CD4-positive, alpha-beta memory T cell (primary cell): Measurements from ENCODE around the gene ABTB2. TPM values are rescaled to one million over a fixed set of nuclear protein-coding genes. Genes with fewer than 3 reads are reported as not detected.
A peak's percentile ranks its signal among the peaks of the same experiment; 100 is the strongest.

Experiments used
- CTCF ChIA-PET: fragments of 350-600 bp; sonication (Branson Sonifier 250); formaldehyde crosslinking; loops from one replicate; lab custom pipeline; 2021; ENCODE audit warnings: inconsistent platforms; ENCODE audit not compliant: partially characterized antibody; lab: Charles Lee
- POLR2A ChIA-PET: fragments of 350-600 bp; sonication (Branson Sonifier 250); formaldehyde crosslinking; loops from one replicate; lab custom pipeline; 2021; ENCODE audit not compliant: partially characterized antibody; lab: Charles Lee
- DNase-seq, 5 donors: peaks; one replicate each; pipeline versions ENCODE4 v3.0.0 to v3.0.0-alpha.2; 2020 to 2022; ENCODE audit warnings: mixed read lengths in 1 of 5
- H3K27ac ChIP-seq: one replicate; pipeline ENCODE4 v1.7.0; 2013; ENCODE audit warnings: low read depth, low read length
- H3K27me3 ChIP-seq: 2 replicates; pipeline ENCODE4 v1.7.0; 2013; ENCODE audit warnings: mild to moderate bottlenecking, low read length, moderate library complexity; ENCODE audit not compliant: insufficient read depth
- H3K36me3 ChIP-seq: 2 replicates; pipeline ENCODE4 v1.7.0; 2013; ENCODE audit warnings: mild to moderate bottlenecking, low read length, moderate library complexity; ENCODE audit not compliant: insufficient read depth
- H3K4me1 ChIP-seq: 2 replicates; pipeline ENCODE4 v1.7.0; 2013; ENCODE audit warnings: mild to moderate bottlenecking, low read length, moderate library complexity; ENCODE audit not compliant: insufficient read depth
- H3K4me3 ChIP-seq, 2 donors: one replicate each; pipeline ENCODE4 v1.7.0; 2013; ENCODE audit warnings: low read length in 2 of 2, mild to moderate bottlenecking in 1 of 2
- H3K9me3 ChIP-seq, 2 donors: one replicate each; pipeline ENCODE4 v1.7.0; 2013; ENCODE audit warnings: low read length in 2 of 2, control low read depth in 1 of 2; ENCODE audit not compliant: control insufficient read depth in 1 of 2
- H3K27ac Mint-ChIP-seq, 7 donors: one replicate each; pipeline ENCODE4 v1.8.0; 2020 to 2021; ENCODE audit warnings: mixed read lengths in 7 of 7, mild to moderate bottlenecking in 6 of 7, inconsistent platforms in 3 of 7, moderate library complexity in 3 of 7
- H3K27me3 Mint-ChIP-seq, 2 donors: one replicate each; pipeline ENCODE4 v1.8.0; 2020 to 2021; ENCODE audit warnings: mixed read lengths in 2 of 2
- H3K36me3 Mint-ChIP-seq, 2 donors: one replicate each; pipeline ENCODE4 v1.8.0; 2020 to 2021; ENCODE audit warnings: mixed read lengths in 2 of 2, inconsistent platforms in 1 of 2, mild to moderate bottlenecking in 1 of 2
- H3K4me1 Mint-ChIP-seq, 4 donors: one replicate each; pipeline ENCODE4 v1.8.0; 2020 to 2021; ENCODE audit warnings: mixed read lengths in 4 of 4, mild to moderate bottlenecking in 1 of 4
- H3K4me3 Mint-ChIP-seq, 8 donors: one replicate each; pipeline ENCODE4 v1.8.0; 2020 to 2021; ENCODE audit warnings: mixed read lengths in 8 of 8, mild to moderate bottlenecking in 7 of 8, moderate library complexity in 6 of 8, inconsistent platforms in 3 of 8
- H3K9me3 Mint-ChIP-seq, 8 donors: one replicate each; pipeline ENCODE4 v1.8.0; 2020 to 2021; ENCODE audit warnings: mixed read lengths in 8 of 8, mild to moderate bottlenecking in 5 of 8, inconsistent platforms in 3 of 8, moderate library complexity in 1 of 8
- intact Hi-C: fragments of 100-400 bp; cut with micrococcal nuclease; formaldehyde crosslinking; loops from one replicate; pipeline ENCODE4 v1.15.1; 2023
- polyA plus RNA-seq, 2 donors: library from polyadenylated mRNA; unstranded; fragments of 300-500 nt; fragmentation: Illumina TruSeq; gene quantifications; one replicate each; pipeline ENCODE4 v1.2.3, GENCODE V29; 2021
- total RNA-seq, 2 experiments: library from RNA; stranded (reverse); gene quantifications; one replicate each; pipeline ENCODE4 v1.2.3, GENCODE V29; 2021

ABTB2 gene
- total and polyA plus RNA-seq, 4 experiments from 2014 or later: 0.35 to 0.39 TPM; not detected in 2

DNA sequence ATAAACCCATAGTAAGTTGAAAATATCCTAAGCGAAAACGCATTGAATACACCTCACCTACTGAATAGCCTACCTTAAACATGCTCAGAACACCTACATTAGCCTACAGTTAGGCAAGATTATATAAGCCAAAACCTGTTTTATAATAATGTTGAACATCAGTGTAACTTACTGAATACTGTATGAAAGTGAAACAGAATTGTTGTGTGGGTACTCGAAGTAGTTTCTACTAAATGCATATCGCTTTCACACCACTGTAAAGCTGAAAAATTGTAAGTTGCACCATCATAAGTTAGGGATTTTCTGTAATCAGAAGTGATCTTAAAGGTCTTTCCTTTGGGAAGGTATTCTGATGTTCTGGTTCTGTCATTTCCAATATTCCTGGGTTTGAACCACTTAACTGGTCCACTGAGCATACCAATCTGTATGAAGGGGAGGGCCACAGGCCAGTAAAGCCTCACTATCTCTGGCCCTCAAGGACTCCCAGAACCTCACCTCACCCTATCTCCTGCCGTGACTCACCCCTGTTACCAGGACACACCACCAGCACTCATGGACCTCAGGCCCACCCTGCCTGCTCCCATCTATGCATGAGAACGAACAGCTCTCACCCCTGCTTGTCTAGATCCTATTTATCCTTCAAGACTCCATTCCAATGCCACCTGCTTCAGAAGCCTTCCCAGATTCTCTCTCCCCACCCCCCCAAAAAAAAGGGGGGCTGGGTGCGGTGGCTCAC is 182.4 kb downstream of the ABTB2 start:
- Mint-ChIP-seq H3K4me1 (peaks cover 0 to 7% (median 1%) of the 10 kb centered on the region in 4 donors), H3K27me3 (peaks cover 0 to 3% of the 10 kb centered on the region in 2 donors), H3K36me3 (no peaks in the 10 kb centered on the region), H3K9me3 (no peaks in the 10 kb centered on the region), H3K4me3 (no peak overlapping the region), H3K27ac (no peak overlapping the region)
- peaks cover 6% of the 10 kb centered on the region for H3K4me1 ChIP-seq
- H3K4me3 ChIP-seq: no peak overlapping the region
- H3K9me3 ChIP-seq: no peaks in the 10 kb centered on the region
- H3K27ac ChIP-seq: no peak overlapping the region
- intact Hi-C loops: loop anchor here (2.0 kb wide), 1 partner anchor 73 kb away; no protein-coding TSS in a partner anchor
- H3K27me3 ChIP-seq: no peaks in the 10 kb centered on the region
- DNase-seq: no peak
- no peaks in the 10 kb centered on the region for H3K36me3 ChIP-seq
- ChIA-PET POLR2A (interaction anchor here (2.0 kb wide), 1 partner anchor 182 kb away, joined by 24 read pairs; the partner anchor contains the start of gene ABTB2), CTCF (interaction anchor here (1.1 to 7.6 kb wide), 14 partner anchors 11 to 289 kb away, joined by 3 to 123 read pairs (median 9); partner anchors contain the start of genes ABTB2 and NAT10)

DNA sequence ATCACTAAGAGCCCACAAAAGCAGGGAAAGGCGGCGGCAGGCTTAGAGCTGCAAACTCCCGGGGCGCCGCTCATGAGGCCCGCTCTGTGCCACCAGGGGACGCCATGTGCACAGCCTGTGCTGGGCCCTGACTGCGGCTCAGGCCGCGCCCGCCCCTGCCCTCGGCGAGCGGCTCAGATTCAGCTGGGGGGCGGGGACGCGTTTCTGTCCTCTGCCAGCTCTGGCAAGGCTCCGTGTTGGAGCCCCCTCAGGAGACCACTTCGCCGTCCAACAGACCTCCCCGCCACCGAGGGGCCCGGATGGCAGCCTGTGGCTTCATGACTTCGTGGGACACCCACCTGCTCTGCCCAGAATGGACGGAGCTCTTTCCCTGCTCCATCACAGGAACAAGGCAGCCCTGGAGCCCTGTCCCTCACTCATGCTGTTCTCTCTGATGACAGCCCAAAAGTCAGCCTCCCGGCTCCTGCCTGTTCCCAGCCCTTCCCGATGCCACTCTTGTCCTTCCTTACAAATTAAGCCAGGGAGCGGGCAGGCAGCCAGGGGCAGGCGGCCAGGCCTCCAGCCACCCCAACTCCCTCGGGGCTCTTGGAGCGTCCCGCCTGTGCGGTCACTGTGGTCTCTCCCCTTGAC is 183.3 kb downstream of the ABTB2 start:
- DNase-seq: peak; percentile 67 to 76 (median 72)
- no peak overlapping the region for H3K27ac ChIP-seq
- Mint-ChIP-seq H3K27ac (peak overlapping the region in 1 of 7 donors; percentile 35), H3K36me3 (no peaks in the 10 kb centered on the region), H3K27me3 (peaks cover 0 to 3% of the 10 kb centered on the region in 2 donors), H3K4me1 (peaks cover 0 to 7% (median 1%) of the 10 kb centered on the region in 4 donors), H3K4me3 (peak overlapping the region in 7 of 8 donors; percentile 21 to 68 (median 57)), H3K9me3 (no peaks in the 10 kb centered on the region)
- intact Hi-C loops: loop anchor here (1.0 to 2.0 kb wide), 5 partner anchors 74 to 319 kb away; no protein-coding TSS in a partner anchor
- ChIA-PET CTCF (interaction anchor here (0.6 to 7.6 kb wide), 42 partner anchors 10 to 370 kb away, joined by 3 to 123 read pairs (median 4); partner anchors contain the start of genes ABTB2 and NAT10), POLR2A (interaction anchor here (0.8 to 2.0 kb wide), 4 partner anchors 8 to 264 kb away, joined by 3 to 24 read pairs (median 4); partner anchors contain the start of genes ABTB2, CAPRIN1 and CAT)
- no peak overlapping the region for H3K4me3 ChIP-seq
- no peaks in the 10 kb centered on the region for H3K36me3 ChIP-seq
- H3K27me3 ChIP-seq: no peaks in the 10 kb centered on the region
- H3K9me3 ChIP-seq: no peaks in the 10 kb centered on the region
- H3K4me1 ChIP-seq: peaks cover 6% of the 10 kb centered on the region

DNA sequence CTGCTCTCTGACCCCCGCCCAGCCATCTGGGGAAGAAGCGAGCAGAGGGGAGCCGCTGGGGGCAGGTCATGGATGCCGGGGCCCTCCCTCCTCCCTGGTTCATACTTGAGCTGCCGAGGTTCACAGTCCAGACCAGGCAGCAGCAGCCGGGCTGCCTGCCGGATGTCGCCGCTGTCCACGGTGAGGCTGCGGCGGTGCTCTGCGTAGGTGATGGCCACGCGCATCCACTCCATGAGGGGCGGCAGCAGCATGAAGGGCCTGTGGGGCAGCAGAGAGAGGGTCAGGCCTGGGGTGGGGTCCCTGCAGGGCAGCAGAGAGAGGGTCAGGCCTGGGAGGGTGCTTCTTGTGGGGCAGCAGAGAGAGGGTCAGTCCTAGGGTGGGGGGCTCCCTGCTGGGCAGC is 184.8 kb downstream of the ABTB2 start:
- Mint-ChIP-seq H3K27me3 (peaks cover 0 to 3% of the 10 kb centered on the region in 2 donors), H3K27ac (no peak overlapping the region), H3K36me3 (no peaks in the 10 kb centered on the region), H3K9me3 (no peaks in the 10 kb centered on the region), H3K4me3 (peak overlapping the region in 1 of 8 donors; percentile 41), H3K4me1 (peaks cover 0 to 7% (median 1%) of the 10 kb centered on the region in 4 donors)
- Histone ChIP-seq H3K27me3 (no peaks in the 10 kb centered on the region), H3K4me1 (peaks cover 6% of the 10 kb centered on the region), H3K36me3 (no peaks in the 10 kb centered on the region), H3K27ac (no peak overlapping the region), H3K4me3 (no peak overlapping the region), H3K9me3 (no peaks in the 10 kb centered on the region)
- ChIA-PET POLR2A (interaction anchor here (2.5 kb wide), 1 partner anchor 185 kb away, joined by 6 read pairs; the partner anchor contains the start of gene ABTB2), CTCF (interaction anchor here (1.0 to 7.6 kb wide), 5 partner anchors 13 to 189 kb away, joined by 3 to 123 read pairs (median 44); partner anchors contain the start of gene ABTB2)
- intact Hi-C loops: no loop called here
- no peak for DNase-seq

DNA sequence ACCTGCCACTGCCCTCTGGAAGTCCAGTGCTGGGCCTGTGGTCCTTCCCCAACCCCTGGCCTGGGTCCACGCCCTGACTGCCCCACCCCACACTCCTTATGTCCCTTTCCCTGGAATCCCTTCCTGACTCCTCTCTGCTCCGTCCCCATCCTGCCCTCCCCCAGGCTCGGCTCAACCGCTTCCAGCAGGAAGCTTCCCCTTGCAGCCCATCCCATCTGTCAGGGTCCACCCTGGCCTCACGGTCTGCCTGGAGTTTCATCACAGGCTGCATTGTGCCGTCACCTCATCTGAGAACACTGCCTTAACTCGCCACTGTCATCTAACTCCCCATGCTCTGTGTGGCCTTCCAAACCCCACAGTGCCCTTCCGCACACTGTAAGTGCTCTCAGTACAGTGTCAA is 188.1 kb downstream of the ABTB2 start:
- Mint-ChIP-seq H3K27me3 (no peaks in the 10 kb centered on the region), H3K4me1 (peaks cover 0 to 6% (median under 1%) of the 10 kb centered on the region in 4 donors), H3K9me3 (no peaks in the 10 kb centered on the region), H3K27ac (no peak overlapping the region), H3K36me3 (no peaks in the 10 kb centered on the region), H3K4me3 (no peak overlapping the region)
- no peak overlapping the region for H3K4me3 ChIP-seq
- no peaks in the 10 kb centered on the region for H3K36me3 ChIP-seq
- H3K27ac ChIP-seq: no peak overlapping the region
- H3K9me3 ChIP-seq: no peaks in the 10 kb centered on the region
- H3K27me3 ChIP-seq: no peaks in the 10 kb centered on the region
- no peak for DNase-seq
- CTCF ChIA-PET: interaction anchor here (1.2 to 7.6 kb wide), 4 partner anchors 11 to 197 kb away, joined by 3 to 123 read pairs (median 6); partner anchors contain the start of gene ABTB2
- POLR2A ChIA-PET: no interaction called here
- intact Hi-C loops: no loop called here
- H3K4me1 ChIP-seq: peaks cover 4% of the 10 kb centered on the region

DNA sequence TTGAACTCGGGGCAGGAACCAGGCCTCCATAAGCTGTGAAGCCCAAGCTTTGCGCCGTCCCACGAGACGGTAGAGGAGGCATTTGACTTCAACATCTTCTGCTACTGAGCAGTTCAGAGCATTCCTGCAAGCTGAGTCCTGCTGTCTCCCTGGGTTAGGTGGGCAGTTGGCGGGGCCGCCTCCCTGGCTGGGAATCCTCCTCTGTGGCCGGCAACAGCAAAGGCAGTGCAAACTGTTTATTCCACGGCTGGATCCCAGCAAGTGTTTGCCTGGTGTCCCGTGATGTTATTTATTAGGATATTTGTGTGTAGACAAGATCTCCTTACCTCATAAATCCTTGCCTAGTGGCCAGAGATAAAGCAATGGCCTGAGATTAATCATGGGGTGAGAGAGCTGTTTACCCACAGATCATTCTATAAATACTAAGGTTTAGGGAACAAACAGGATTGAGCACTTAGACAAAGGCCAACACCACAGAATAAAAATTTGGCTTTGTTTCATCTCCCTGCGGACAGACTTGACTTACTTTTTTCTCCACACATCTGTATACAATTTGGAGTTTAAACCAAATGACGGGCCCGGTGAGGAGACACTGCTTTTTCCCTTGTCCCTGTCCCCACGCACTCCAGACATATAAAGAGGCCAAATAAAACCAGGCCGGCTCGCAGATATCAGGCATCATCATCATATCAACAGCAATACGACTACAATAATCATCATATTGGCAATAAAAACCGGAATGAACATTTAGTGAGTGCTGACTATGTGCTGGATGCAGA is 189.0 kb downstream of the ABTB2 start:
- intact Hi-C loops: no loop called here
- POLR2A ChIA-PET: no interaction called here
- H3K27ac ChIP-seq: no peak overlapping the region
- H3K9me3 Mint-ChIP-seq: no peaks in the 10 kb centered on the region
- no peaks in the 10 kb centered on the region for H3K9me3 ChIP-seq
- H3K4me3 ChIP-seq: no peak overlapping the region
- H3K27ac Mint-ChIP-seq: no peak overlapping the region
- CTCF ChIA-PET: interaction anchor here (0.8 to 7.6 kb wide), 7 partner anchors 10 to 193 kb away, joined by 3 to 123 read pairs (median 4); partner anchors contain the start of gene ABTB2
- H3K27me3 Mint-ChIP-seq: no peaks in the 10 kb centered on the region
- H3K36me3 ChIP-seq: no peaks in the 10 kb centered on the region
- no peaks in the 10 kb centered on the region for H3K36me3 Mint-ChIP-seq
- DNase-seq: no peak
- peaks cover 0 to 2% (median 0%) of the 10 kb centered on the region in 4 donors for H3K4me1 Mint-ChIP-seq
- H3K4me3 Mint-ChIP-seq: no peak overlapping the region
- no peaks in the 10 kb centered on the region for H3K27me3 ChIP-seq
- H3K4me1 ChIP-seq: no peaks in the 10 kb centered on the region

DNA sequence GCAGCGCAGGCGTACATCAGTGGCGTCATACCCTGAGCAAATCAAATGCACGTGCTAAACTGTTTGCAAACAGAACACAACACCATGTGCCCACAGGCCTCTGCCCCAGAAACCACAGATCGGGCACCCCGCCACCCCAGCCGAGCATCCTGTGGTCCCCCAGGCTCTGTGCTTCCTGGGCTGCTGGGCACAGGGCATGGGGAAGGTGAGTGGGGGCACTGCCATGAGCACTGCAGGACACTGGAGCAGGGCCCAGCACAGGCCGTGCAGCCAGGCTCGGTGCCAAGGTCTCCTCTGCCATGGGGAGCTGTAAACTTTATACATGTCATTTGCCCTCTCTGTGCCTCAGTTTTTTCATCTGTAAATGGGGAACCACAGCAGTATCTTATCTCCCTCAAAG is 189.8 kb downstream of the ABTB2 start:
- Mint-ChIP-seq H3K27me3 (no peaks in the 10 kb centered on the region), H3K4me1 (no peaks in the 10 kb centered on the region), H3K9me3 (no peaks in the 10 kb centered on the region), H3K36me3 (no peaks in the 10 kb centered on the region), H3K27ac (no peak overlapping the region), H3K4me3 (no peak overlapping the region)
- Histone ChIP-seq H3K36me3 (no peaks in the 10 kb centered on the region), H3K4me1 (no peaks in the 10 kb centered on the region), H3K9me3 (no peaks in the 10 kb centered on the region), H3K27me3 (no peaks in the 10 kb centered on the region), H3K4me3 (no peak overlapping the region), H3K27ac (no peak overlapping the region)
- ChIA-PET CTCF (interaction anchor here (0.8 to 1.8 kb wide), 6 partner anchors 9 to 194 kb away, joined by 3 to 6 read pairs (median 4); partner anchors contain the start of gene ABTB2), POLR2A (no interaction called here)
- intact Hi-C loops: no loop called here
- DNase-seq: no peak
